Skin of body (tissue), 2 donors: ENCODE results near the gene FOXP3. TPM values are rescaled to one million over a fixed set of nuclear protein-coding genes. Genes with fewer than 3 reads are reported as not detected.

Experiments used
- DNase-seq: peaks from one replicate; lab custom pipeline; 2025; lab: John Stamatoyannopoulos, UW
- total RNA-seq: library from RNA; depleted of rRNA; stranded (reverse); fragments of >200 nt; gene quantifications from one replicate; pipeline ENCODE4 v1.2.3, GENCODE V29; 2014

The FOXP3 gene
- total RNA-seq, 1 donor from 2014 or later: not detected

DNA sequence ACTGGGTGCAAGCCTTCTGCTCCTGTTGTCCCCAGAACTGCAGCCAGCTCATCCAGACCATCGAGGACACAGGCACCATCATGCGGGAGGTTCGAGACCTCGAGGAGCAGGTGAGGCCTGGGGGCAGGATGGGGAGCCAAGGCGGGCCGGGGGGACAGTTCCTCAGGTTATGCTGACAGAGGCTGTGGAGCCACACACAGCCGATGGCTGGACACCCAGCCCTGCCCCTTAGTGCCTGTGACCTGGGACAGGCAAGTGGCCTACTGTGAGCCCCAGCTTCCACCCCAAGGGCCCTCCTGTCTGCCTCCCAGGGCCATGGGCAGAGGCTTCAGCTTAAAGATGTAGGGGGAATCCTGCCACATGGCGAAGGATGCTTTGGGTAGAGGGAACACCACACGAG is 14.9 kb downstream of the FOXP3 start:
- no peak for DNase-seq

DNA sequence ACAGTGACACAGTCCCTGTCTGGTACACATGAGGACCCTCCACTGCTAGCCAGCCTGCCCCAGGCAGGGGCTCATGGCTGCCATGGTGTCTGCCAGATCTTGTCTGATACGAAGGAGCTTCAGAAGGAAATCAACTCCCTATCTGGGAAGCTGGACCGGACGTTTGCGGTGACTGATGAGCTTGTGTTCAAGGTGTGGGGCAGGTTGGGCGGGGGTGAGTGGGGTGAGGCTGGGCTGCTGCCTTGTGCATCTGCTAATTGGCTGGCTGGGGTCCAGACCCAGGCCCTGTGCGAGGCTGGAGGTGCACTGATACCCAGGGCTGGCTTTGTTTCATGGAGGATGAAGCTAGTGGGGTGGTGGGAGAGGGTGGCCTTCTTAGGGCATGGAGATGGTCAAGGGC is 15.4 kb downstream of the FOXP3 start:
- no peak for DNase-seq

DNA sequence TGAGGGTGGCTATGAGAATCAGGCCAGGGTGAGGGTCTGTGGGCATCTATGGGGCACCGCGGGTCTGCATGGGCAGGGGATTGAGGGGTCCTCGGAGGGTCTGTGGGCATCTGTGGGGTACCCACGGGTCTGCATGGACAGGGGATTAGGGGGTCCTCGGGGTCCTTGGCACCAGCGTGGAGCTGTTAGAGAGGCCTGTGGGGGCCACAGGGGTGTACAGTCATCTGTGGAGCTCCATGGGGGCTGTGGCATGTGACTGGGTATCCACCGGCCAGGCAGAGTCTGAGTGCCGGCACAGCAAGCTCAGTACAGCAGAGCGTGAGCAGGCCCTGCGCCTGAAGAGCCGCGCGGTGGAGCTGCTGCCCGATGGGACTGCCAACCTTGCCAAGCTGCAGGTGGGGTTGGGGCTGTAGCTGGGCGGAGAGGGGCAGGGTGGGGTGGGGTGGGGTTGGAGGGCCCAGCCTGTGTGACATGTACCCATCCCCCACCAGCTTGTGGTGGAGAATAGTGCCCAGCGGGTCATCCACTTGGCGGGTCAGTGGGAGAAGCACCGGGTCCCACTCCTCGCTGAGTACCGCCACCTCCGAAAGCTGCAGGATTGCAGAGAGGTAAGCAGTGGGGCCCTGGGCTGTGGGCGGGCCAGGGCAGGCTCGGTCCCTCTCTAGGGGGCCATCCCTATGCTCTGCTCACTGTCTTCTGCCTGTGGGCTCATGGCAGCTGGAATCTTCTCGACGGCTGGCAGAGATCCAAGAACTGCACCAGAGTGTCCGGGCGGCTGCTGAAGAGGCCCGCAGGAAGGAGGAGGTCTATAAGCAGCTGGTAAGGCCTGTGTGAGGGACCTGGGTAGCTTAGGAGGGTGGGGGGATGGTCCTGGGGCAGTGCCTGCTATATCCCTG is 16.3 kb downstream of the FOXP3 start:
- DNase-seq: no peak

DNA sequence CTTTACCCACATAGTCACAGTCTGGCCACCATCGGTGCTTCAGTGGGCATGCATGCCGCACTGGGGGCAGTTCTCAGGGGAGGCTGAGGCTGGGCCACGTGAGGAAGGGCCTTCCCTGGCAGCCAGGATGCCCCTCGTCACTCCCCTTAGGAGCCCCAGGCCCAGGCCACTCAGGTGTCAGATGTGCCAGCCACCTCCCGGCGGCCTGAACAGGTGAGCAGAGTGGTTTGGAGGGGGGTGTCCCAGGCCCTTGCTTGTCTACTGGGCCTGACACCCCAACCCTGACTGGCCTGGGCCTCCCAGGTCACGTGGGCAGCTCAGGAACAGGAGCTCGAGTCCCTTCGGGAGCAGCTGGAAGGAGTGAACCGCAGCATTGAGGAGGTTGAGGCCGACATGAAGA is 17.2 kb downstream of the FOXP3 start:
- no peak for DNase-seq

DNA sequence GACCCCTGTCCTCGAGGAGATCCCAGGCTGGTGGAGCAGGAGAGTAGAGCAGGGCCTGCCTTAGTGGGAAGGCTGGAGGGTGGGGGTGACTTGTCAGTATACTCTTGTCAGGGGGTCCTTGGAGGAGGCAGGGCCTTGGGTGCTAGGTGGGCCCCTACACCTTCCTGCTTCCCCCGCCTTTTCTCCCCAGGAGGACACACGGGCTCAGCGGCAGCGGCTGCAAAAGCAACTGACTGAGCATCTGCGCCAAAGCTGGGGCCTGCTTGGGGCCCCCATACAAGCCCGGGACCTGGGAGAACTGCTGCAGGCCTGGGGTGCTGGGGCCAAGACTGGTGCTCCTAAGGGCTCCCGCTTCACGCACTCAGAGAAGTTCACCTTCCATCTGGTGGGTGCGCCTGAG is 18.0 kb downstream of the FOXP3 start:
- DNase-seq: no peak

DNA sequence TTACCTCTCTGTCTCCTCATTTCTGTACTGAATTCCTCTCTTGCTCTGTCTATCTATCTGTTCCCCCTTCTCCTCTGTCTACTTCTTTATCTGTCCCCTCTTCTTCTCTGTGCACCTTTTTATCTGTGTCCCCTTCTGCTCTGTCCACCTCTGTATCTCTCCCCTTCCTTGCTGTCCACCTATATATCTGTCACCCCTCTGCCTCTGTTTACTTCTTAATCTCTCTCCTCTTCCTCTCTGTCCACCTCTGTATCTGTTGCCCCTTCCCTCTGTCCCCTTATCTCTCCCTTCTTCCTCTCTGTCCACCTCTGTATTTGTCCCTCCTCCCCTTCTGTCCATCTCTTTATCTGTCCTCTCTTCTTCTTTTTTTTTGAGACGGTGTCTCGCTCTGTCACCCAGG is 20.3 kb downstream of the FOXP3 start:
- no peak for DNase-seq

DNA sequence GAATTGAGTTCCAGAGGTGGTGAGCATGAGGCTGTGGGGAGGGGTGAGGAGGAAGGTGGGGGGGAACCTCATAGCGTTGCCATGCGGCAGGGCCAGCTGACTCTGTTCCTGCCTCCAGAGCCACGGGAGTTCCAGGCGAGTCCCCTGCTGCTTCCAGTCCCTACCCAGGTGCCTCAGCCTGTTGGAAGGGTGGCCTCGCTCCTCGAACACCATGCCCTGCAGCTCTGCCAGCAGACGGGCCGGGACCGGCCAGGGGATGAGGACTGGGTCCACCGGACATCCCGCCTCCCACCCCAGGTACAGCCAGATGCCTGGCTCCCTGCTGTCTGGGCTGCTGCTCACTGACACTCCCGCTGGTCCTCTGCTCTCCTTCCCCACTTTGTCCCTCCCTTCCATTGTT is 21.3 kb downstream of the FOXP3 start:
- no peak for DNase-seq

DNA sequence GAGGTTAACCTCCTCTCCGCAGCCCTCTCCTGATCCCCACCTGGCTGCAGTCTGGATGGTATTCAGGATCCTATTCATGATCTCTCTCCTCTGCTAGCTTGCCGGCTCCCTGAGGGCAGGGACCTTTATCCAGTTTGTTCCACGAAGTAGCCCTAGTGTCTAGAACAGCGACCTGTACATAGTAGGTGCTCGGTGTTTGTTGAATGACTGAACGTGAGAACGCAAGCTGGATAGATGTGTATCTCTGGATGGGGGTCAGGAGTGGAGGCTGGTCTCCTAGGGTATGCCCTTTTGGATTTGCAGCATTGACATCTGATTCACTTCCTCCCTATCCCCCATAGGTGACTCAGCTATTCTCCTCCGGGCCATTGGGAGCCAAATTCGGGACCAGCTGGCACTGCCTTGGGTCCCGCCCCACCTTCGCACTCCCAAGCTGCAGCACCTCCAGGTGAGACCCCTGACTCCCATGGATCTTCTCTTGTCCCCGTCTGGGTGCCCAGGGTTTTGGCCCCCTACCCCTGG is 21.9 kb downstream of the FOXP3 start:
- no peak for DNase-seq

DNA sequence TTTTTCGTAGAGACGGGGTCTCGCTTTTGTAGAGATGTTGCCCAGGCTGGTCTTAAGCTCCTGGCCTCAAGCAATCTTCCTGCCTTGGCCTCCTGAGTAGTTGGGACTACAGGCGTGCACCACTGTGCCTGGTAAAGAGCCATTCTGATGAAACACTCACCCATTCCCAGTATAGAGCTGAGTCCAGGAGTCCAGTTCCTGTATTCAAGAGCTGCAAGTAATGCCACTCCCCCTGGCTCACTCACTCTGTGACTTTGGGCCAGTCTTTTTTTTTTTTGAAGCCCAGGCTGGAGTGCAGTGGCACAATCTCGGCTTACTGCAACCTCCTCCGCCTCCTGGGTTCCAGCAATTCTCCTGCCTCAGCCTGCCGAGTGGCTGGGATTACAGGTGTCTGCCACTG is 25.8 kb downstream of the FOXP3 start:
- no peak for DNase-seq

DNA sequence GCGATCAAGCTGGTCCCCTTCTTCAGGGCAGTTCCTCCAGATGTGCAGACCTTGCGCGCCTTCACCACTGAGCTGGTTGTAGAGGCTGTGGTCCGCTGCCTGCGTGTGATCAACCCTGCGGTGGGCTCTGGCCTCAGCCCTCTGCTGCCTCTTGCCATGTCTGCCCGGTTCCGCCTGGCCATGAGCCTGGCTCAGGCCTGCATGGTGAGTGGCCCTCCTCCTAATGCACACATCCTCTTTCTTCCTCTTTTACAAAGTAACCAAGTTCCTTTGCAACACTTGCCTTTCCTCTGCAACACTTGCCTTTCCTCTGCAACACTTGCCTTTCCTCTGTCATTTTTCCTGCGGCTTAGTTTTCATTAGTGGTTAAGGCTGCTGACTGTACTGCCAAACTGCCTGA is 27.4 kb downstream of the FOXP3 start:
- no peak for DNase-seq

DNA sequence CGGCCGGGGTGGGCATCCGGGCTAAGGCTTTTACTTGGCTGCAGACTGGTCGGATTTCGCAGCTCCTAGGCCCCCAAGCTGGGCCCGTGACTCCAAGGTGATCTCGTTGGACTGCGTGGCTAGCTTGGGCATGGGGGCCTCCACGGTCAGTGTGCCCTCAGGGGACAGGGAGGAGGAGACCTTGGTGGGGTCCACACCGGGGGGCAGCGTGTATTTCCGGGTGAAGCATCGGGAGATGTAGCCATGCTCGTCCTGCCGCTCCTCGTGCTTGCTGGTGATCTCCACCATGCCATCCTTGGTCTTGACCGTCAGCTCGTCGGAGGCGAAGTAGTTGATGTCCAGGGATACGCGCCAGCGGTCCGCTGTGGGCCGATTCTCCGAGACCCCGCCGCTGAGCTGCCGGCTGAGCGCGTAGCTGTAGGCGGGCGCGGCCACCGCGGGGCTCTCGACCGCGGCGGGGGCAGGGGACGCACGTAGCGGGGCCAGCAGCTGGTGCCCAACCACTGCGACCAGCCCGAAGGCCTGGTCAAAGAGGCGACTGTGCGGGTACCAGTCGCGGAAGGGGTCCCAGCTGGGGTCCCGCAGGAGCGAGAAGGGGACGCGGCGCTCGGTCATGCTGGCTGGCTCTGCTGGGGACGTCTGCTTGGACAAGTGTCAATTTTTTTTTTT is 30.5 kb downstream of the FOXP3 start:
- DNase-seq: no peak

DNA sequence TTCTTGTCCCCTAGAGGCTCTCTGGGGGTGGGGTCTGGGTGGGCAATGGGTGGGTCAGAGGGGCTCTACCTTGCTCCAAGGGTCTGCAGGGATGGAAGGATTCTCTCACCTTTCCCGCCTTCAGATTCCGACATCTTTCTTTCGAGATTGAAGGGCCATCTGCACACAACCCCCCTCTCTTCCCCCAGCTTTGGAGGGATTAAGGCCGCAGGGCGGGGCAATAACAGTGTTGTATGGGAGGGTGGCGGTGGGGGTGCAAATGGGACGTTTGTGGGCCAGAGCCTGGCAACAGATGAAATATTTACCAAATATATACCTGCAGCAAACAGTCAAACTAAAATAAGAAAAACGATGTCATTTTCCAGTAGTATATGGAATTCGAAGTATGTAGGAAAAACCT is 31.3 kb downstream of the FOXP3 start, which contains the start of gene CACNA1F:
Gene CACNA1F, minus strand, starts transcription at position 165 of the 400 bp plus-strand sequence. Its CDS starts 31 bp downstream, at position 134.
- no peak for DNase-seq

DNA sequence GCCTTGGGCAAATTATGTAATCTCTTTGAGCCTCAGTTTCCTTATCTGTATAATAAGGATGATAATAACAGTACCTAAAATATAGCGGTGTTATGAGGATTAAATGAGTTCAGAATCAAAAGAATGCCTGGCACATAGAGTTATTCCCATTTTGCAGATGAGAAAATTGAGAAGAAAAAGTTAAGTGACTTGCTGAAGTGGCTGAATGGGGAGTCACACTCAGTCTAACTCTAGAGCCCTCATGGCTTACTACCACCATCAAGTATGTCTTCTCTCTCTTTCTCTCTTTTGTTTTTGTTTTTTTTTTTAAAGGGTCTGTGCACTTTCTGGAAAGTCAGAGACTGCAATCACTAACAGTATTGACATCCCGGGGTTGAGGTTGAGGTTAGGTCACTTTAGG is 32.0 kb downstream of the FOXP3 start:
- DNase-seq: no peak

DNA sequence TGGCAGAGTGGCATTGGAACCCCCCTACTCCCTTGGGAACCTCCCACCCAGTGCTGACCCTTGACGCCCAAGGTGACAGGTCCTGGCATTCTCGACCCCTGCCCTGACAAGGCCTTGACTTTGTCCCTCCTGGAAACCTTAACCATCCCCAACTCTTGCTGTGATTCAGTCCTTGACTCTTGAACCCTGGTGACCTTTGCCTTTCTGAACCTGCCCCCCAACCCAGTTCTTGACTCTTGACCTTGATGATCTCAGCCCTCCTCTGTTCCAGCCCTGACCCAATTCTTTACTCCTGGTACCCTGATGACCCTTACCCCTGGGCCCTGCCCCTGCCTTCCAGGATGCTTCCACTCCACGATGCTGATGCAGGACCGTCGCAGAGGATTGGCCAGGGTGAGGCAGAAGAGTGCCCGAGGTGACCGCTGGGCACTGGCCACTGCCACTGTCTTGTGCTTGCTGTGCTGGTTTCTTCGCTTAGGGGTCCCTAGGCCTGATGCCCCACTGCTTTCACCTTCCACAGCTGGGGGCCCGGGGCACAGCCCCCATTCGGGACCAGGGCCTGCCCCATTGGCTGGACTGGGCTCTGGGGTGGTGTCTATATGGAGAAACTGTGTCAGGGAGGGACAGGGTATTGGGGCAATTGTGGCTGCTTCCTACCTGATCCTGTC is 33.0 kb downstream of the FOXP3 start:
- DNase-seq: no peak

DNA sequence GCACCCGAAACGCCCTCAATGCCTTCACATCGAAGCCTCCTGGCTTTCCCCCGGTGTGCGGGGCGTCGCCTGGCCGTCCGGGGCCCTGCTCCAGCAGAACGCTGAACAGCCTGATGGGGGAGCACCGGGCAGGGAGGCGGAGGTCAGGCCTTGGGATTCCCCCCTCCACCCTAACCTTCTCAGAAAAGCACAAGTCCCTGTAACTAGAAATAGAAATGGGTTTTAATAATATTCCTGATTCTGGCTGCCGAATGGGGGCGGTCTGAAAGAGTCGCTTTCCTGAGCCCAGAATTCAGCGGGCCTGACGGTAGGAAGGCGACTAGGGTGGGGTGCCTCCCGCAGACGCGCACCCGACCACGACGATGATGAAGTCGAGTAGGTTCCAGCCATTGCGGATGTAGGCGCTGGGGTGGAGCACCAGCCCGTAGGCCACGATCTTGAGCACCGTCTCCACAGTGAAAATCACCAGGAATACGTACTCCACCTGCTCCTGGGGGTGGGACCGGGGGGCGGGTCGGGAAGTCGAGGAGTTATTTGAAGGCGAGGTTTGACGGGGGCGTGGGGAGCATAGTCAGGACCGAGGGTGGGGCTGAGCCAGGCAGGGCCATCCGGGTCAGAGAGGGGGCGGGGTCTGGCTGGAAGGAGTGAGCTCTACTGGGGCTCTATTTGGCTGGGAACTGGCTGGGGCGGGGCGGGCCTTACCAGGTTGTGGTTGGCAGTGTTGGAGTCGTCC is 33.8 kb downstream of the FOXP3 start:
- no peak for DNase-seq

DNA sequence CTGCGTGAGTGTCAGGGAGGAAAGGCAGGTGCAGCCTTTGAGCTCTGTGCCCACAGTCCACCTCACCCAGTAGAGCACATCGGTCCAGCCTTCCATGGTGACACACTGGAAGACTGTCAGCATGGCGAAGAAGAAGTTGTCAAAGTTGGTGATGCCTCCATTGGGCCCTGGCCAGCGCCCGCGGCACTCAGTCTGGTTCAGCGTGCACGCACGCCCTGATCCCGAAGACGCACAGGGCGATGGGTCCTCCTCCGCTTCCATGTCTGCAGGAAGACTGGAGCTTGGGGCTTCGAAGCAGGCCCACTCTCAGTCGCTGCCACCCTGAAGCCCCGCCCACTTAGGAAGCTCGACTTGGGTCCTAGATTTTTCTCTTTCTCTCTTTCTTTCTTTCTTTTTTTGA is 36.3 kb downstream of the FOXP3 start:
- no peak for DNase-seq

DNA sequence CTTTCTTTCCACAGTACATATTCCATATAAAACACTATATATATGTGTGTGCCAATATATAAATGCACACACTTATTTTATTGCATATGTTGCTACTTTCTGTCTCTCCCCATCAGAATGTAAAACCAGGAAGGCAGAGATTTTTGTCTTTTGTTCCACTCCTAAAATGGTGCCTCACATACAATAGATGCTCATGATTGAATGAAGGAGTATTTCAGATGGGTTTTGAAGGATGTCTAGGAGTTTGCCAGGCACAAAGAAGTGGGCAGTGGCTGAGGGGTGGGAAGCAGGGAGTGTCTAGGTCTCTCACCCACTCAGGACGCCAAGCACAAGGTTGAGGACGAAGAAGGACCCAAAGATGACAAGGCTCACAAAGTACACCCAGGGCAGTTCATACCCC is 36.8 kb downstream of the FOXP3 start:
- DNase-seq: no peak

DNA sequence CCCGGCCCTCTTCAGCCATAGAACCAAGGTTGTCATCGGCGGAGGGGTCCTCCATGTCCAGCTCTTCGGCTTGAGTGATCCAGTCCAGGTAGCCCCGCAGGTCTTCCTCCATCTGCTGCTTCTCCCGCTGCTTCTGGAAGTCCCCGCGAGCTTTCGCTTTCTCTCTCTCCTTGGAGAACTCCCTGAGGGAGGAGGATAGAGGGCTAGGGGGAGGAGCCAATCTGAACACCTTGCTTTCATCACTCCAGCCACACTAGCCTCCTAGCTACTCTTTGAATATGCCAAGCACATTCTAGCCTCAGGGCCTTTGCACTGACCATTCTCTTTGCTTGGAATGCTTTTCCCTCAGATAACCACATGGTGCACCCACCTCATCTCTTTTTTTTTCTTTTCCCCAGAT is 37.6 kb downstream of the FOXP3 start:
- DNase-seq: no peak

DNA sequence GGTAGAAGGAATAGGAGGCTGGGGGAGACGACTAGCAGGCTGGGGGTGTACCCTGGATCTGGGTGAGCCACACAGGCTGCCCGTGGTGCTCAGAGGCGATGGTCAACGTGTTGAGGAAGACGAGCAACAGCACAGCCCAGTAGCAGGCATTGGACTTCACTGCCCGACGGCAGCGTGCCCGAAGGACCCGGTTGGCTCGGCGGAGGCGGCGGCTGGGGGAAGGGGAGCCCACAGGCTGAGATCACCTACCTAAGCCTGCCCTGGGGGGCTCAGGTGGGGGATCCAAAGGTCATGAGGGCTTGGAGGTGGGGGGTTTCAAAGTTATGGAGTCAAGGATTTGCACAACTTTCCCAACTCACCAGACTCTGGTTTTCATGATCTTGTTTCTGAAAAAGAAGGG is 38.7 kb downstream of the FOXP3 start:
- no peak for DNase-seq

DNA sequence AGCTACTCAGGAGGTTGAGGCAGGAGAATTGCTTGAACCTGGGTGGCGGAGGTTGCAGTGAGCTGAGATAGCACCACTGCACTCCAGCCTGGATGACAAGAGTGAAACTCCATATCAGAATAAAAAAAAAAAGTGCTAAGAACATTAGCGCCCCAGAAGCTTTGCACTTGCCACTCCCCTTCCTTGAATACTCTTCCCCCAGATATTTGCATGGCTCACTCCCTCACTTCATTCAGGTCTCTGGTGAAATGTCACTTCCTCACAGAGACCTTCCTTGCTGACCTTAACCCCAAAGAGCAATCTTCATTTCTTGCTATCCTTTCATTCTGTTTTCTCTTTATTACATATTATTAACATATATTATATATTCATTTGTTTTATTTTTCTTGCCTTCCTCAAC is 42.6 kb downstream of the FOXP3 start:
- DNase-seq: no peak

DNA sequence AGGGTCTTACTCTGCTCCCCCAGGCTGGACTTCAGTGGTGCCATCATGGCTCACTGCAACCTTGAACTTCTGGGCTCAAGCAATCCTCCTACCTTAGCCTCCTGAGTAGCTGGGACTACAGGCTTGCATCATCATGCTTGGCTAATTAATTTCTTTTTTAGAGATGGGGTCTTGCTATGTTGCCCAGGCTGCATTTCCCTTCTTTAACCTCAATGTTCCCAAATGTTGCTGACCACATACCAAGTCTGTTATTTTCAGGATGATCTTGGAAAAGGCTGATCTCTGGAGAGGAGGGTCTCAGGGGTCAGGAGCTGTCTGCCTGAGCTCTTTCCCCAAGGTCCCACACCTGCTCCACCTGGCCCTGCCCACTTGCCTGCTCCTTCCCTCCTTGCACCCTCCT is 44.4 kb downstream of the FOXP3 start:
- no peak for DNase-seq
